Adrenal gland (tissue), 12 donors: ENCODE data around the gene CERK. TPM values are rescaled to one million over a fixed set of nuclear protein-coding genes. Genes with fewer than 3 reads are reported as not detected.

Experiments used
- DNase-seq, 7 donors: peaks; one replicate each; pipeline ENCODE4 v3.0.0-alpha.2; 2019 to 2020
- H3K27ac ChIP-seq, 5 donors: fragments of 200-600 bp; sonication (generic) in 4 of 5; 1 replicate in 3 of 5; 2 replicates in 2 of 5; pipeline versions ENCODE4 v1.5.1 to v1.8.0; 2016 to 2020; ENCODE audit warnings: mild to moderate bottlenecking in 1 of 5
- H3K27me3 ChIP-seq: fragments of 200-600 bp; 2 replicates; pipeline ENCODE4 v1.8.0; 2021
- H3K36me3 ChIP-seq, 2 donors: fragments of 200-600 bp; replicated peaks in 1 of 2; 1 replicate in 1 of 2; 2 replicates in 1 of 2; pipeline versions ENCODE4 v1.5.1 to v1.8.0; 2018 to 2022
- H3K4me1 ChIP-seq, 2 donors: fragments of 200-600 bp; replicated peaks in 1 of 2; 1 replicate in 1 of 2; 2 replicates in 1 of 2; pipeline versions ENCODE4 v1.5.1 to v1.8.0; 2018 to 2021
- H3K4me3 ChIP-seq, 4 donors: fragments of 200-600 bp; sonication (generic) in 3 of 4; one replicate each; pipeline ENCODE4 v1.5.1; 2016 to 2018
- H3K9me3 ChIP-seq, 3 donors: fragments of 200-600 bp; sonication (generic) in 1 of 3; replicated peaks in 1 of 3; 1 replicate in 2 of 3; 2 replicates in 1 of 3; pipeline versions ENCODE4 v1.5.1 to v1.8.0; 2016 to 2021
- POLR2A ChIP-seq, 2 donors: fragments of 450-650 bp; IDR thresholded peaks; one replicate each; pipeline ENCODE4 v1.6.1; 2017; ENCODE audit warnings: antibody characterized with exemption in 2 of 2, mild to moderate bottlenecking in 2 of 2, moderate library complexity in 1 of 2
- WGBS, 4 donors: extraction: QIAGEN DNeasy Blood & Tissue Kit in 2 of 4; methylation state at CpG; one replicate each; pipeline versions ENCODE4 v1.1.5 to v1.1.7; 2013 to 2017; 5-methylcytosine and 5-hydroxymethylcytosine counted together
- intact Hi-C, 2 donors: fragments of 100-400 bp; cut with DNase I; formaldehyde crosslinking; loops; one replicate each; pipeline versions ENCODE4 v1.14.1 to v1.15.0; 2022 to 2023
- polyA plus RNA-seq, 3 donors: library from polyadenylated mRNA; stranded (reverse); fragments of 200-250 nt in 2 of 3; fragments of 350-450 nt in 1 of 3; fragmentation: Illumina TruSeq in 1 of 3; extraction: RNeasy Lipid Tissue Mini Kit (QIAGEN cat#74804) in 1 of 3; gene quantifications; one replicate each; pipeline ENCODE4 v1.2.3, GENCODE V29; 2013 to 2014
- total RNA-seq, 9 donors: library from RNA; depleted of rRNA in 4 of 9; stranded (reverse); fragments of >200 nt in 4 of 9; fragments of 120-200 nt in 1 of 9; fragmentation: NEBNext Ultra II Directional in 1 of 9; extraction: Animal tissue kit (Norgen Biotek cat#: 25700) in 1 of 9; gene quantifications; one replicate each; pipeline versions ENCODE4 v1.1.0 to v1.2.4, GENCODE V29; 2013 to 2023
- TF ChIP-seq, protein P1 (sequence below), 6 experiments: fragments of 450-650 bp in 4 of 6; fragments of 200-600 bp in 2 of 6; sonication (generic) in 1 of 6; IDR thresholded peaks; 1 replicate in 5 of 6; 2 replicates in 1 of 6; pipeline versions ENCODE4 v1.5.1 to v1.8.0; 2016 to 2021; ENCODE audit warnings: antibody characterized with exemption in 6 of 6, mild to moderate bottlenecking in 2 of 6, moderate library complexity in 1 of 6
- donor health status: healthy with polysubstance abuse.
- donor health status: Bipolar disorder and iron deficiency.
- donor health status: DM: yes; HTN: yes; CAD: no.
- donor health status: DM: no; HTN: no; CAD: no.
- donor health status: DM: no; HTN: no; CAD: no.
- donor health status: DM: yes; HTN: yes; CAD: no.

The CERK gene
- total and polyA plus RNA-seq, 12 donors, result 18.6 to 92.1 (median 41.5) TPM

DNA sequence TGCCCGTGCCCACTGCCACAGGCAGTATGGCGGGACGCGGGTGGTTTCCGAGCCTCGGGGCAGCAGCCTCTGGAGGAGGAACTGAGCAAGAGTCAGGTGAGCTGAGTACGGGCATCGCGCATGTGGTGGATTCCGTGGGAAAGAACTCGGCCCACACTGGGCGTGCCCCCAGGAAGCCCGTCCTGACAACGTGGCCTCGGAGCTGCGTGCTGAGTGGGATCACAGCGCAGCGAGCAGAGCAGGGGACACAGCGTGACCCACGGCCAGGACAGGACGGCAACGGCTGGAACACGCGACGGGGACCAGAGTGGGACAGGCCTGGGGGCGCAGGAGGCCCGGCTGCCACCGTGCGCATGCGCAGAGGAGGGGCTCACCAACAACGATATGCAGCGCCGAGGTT is 36.8 kb downstream of the CERK start:
- intact Hi-C loops, result no loop called here
- 92 to 97% (median 95%) methylated on average over 25 to 33 of the region's 33 CpGs for WGBS, 4 donors
- Histone ChIP-seq H3K4me3 (no peak overlapping the region), H3K27ac (no peak overlapping the region), H3K4me1 (no peaks in the 10 kb centered on the region), H3K36me3 (peaks cover 0 to 74% of the 10 kb centered on the region in 2 donors), H3K9me3 (no peaks in the 10 kb centered on the region), H3K27me3 (no peaks in the 10 kb centered on the region)
- TF ChIP-seq POLR2A (IDR thresholded peaks at IDR 0.05), result no peak
- no peak for DNase-seq

DNA sequence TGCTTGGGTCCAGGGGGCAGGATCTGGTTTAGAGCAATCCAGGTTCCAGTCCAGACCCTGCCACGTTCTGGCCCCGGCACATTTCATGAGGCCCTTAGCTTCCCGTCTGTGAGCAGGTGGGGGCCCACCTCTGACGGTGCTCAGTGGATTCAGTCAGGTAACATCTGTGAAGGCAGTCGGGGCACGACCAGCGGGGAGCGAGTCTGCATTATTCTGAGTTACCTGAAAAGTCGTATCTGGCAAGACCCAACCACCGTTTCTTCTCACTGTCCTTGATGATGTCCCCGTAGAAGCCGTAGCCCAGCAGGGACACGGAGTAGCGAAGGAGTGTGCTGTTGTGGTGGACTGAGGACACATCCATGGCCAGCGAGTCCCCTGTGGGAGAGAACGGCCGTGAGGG is 39.0 kb downstream of the CERK start:
- H3K36me3 ChIP-seq, result peaks cover 0 to 77% of the 10 kb centered on the region in 2 donors
- 89 to 92% (median 92%) methylated on average over 15 to 17 of the region's 17 CpGs for WGBS, 4 donors
- intact Hi-C loops, result no loop called here
- TF ChIP-seq POLR2A (IDR thresholded peaks at IDR 0.05), result no peak
- TF ChIP-seq, protein P1, sequence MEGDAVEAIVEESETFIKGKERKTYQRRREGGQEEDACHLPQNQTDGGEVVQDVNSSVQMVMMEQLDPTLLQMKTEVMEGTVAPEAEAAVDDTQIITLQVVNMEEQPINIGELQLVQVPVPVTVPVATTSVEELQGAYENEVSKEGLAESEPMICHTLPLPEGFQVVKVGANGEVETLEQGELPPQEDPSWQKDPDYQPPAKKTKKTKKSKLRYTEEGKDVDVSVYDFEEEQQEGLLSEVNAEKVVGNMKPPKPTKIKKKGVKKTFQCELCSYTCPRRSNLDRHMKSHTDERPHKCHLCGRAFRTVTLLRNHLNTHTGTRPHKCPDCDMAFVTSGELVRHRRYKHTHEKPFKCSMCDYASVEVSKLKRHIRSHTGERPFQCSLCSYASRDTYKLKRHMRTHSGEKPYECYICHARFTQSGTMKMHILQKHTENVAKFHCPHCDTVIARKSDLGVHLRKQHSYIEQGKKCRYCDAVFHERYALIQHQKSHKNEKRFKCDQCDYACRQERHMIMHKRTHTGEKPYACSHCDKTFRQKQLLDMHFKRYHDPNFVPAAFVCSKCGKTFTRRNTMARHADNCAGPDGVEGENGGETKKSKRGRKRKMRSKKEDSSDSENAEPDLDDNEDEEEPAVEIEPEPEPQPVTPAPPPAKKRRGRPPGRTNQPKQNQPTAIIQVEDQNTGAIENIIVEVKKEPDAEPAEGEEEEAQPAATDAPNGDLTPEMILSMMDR (IDR thresholded peaks at IDR 0.05), result no peak
- no peak overlapping the region for H3K4me3 ChIP-seq
- no peaks in the 10 kb centered on the region for H3K4me1 ChIP-seq
- H3K27ac ChIP-seq, result no peak overlapping the region
- H3K9me3 ChIP-seq, result no peaks in the 10 kb centered on the region
- no peak for DNase-seq
- H3K27me3 ChIP-seq, result no peaks in the 10 kb centered on the region

DNA sequence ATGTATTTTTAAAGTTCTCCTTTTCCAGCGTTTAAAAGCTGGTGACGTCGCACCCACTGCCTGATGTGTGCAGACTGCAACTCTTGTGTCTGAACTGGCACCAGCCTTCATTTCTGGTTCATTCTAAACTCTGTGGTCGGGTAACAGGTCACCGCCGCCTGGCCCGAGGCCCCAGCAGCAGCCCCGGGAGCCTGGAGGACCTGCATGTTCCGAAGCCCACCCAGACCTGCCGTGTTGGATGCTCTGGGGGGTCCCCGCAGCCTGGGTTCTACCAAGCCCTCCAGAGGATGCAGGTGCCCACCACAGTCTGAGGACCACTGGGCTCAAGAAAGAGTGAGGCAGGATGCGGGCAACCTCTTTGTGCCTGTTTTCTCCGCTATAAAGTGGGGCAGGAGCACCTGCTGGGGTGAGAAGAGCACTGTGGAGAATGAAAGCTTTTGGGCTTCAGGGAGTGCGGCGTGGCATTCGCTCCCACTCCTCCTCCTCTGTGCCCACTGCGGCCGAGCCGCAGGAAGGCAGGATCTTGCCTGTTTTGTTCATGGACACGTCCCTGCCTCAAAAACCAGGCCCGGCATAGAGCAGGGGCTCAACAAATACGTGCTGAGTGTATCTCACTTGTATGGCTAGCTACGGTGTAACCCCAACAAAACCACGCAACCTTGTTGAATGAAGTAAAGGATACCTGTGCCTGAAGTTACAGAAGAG is 40.1 kb downstream of the CERK start:
- no peak for DNase-seq
- WGBS, 4 donors, result 92 to 95% (median 93%) methylated on average over 14 to 24 of the region's 24 CpGs
- intact Hi-C loops, result no loop called here
- Histone ChIP-seq H3K27ac (no peak overlapping the region), H3K4me1 (no peaks in the 10 kb centered on the region), H3K4me3 (no peak overlapping the region), H3K9me3 (no peaks in the 10 kb centered on the region), H3K36me3 (peaks cover 0 to 79% of the 10 kb centered on the region in 2 donors), H3K27me3 (no peaks in the 10 kb centered on the region)
- no peak for TF ChIP-seq POLR2A (IDR thresholded peaks at IDR 0.05)
- TF ChIP-seq, protein P1 (IDR thresholded peaks at IDR 0.05), result no peak

DNA sequence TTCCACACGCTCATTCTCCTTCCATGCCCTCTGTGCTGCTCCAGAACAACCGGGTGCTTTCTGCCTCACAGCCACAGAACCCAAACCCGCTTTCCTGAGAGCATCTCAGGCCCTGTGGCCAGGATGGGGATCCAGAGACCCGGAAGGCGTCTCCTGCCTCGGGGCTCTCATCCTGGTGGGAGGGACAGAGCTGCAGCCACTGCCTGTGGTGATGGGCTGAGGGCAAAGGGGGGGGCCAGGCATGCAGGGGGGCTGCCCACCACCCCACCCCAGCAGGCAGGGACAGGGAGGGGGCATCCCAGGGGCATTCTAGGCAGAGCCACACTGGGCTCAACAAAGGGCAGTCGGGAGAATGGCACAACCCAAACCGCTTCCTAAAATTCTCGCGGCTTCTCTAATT is 41.4 kb downstream of the CERK start:
- intact Hi-C loops, result no loop called here
- H3K36me3 ChIP-seq, result peaks cover 0 to 82% of the 10 kb centered on the region in 2 donors
- H3K9me3 ChIP-seq, result no peaks in the 10 kb centered on the region
- H3K27ac ChIP-seq, result no peak overlapping the region
- H3K4me3 ChIP-seq, result no peak overlapping the region
- H3K27me3 ChIP-seq, result no peaks in the 10 kb centered on the region
- TF ChIP-seq, protein P1 (IDR thresholded peaks at IDR 0.05), result no peak
- TF ChIP-seq POLR2A (IDR thresholded peaks at IDR 0.05), result no peak
- no peak for DNase-seq
- WGBS, 4 donors, result 90 to 97% (median 94%) methylated on average over 8 to 10 of the region's 10 CpGs
- no peaks in the 10 kb centered on the region for H3K4me1 ChIP-seq

DNA sequence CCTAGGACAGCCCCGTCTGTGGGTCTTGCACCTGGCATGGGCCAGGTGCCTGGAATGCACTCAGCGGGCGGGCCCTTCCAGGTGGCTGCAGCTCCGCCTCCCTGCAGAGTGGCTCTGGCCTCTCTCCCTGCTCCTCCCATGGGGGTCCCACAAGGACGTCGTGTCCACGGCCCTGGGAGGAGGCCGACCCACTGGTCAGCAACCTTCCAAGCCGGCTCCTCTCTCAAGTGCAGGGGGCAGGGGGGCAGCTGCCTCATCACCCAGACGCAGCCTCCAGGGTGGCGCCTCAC is 41.9 kb downstream of the CERK start:
- TF ChIP-seq POLR2A (IDR thresholded peaks at IDR 0.05), result no peak
- TF ChIP-seq, protein P1 (IDR thresholded peaks at IDR 0.05), result no peak
- H3K36me3 ChIP-seq, result peaks cover 0 to 82% of the 10 kb centered on the region in 2 donors
- intact Hi-C loops, result no loop called here
- no peak overlapping the region for H3K4me3 ChIP-seq
- no peak overlapping the region for H3K27ac ChIP-seq
- H3K4me1 ChIP-seq, result no peaks in the 10 kb centered on the region
- no peak for DNase-seq
- H3K27me3 ChIP-seq, result no peaks in the 10 kb centered on the region
- WGBS, 4 donors, result 88 to 92% (median 90%) methylated on average over 10 to 11 of the region's 11 CpGs; no CpG with 5 or more reads in 1 of the 4 donors
- H3K9me3 ChIP-seq, result no peaks in the 10 kb centered on the region
